Measurements from ENCODE around the gene RABGAP1.

Gene RABGAP1

DNA sequence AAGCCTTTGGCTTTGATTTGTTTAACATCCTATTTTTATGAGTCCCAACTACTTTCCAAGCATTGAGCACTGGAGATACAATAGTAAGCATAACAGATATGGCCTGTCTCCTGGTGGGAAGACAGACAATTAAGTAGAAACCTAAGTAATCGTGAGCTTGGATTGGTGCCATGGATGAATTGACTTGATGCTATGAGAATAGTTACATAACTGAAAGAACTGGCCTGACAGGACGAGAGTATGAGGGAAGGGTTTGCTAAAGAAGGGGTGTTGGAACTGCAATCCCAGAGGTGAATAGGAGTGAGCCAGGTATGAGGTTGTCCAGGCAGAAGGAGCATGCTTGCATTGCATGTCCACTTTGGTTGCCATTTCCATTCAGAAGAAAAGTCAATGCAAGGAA is 145.1 kb downstream of the RABGAP1 start:
- DNase-seq (ENCODE audit: low spot score), result no peak

GRCh38 chr9:123087359-123087888 is 146.6 kb downstream of the RABGAP1 start:
- no peak for DNase-seq (ENCODE audit: low spot score)

- DNase-seq (ENCODE audit: low spot score), result no peak
Measured at GRCh38 chr9:123089040-123089439, 148.2 kb downstream of the RABGAP1 start.

DNA sequence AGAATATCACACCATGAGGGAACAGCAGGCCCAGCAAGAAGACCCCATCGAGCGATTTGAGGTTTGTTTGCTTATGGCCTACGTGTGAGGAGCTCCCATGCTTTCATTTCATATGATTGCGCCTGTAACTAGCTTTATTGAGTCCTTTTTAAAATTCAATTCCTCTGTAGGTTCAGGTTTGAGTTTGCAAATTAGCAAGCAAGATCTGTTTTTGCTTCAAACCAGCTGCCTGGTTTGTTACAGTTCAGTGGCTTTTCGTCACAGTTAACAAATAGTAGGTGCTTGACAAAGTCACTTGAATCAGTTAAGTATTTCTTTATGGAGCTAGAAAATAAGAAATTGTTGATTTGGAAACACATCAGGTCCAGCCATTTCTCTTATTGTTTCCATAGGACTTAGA is 149.0 kb downstream of the RABGAP1 start:
- no peak for DNase-seq (ENCODE audit: low spot score)

GRCh38 chr9:123090198-123090896 is 149.5 kb downstream of the RABGAP1 start:
- no peak for DNase-seq (ENCODE audit: low spot score)

DNA sequence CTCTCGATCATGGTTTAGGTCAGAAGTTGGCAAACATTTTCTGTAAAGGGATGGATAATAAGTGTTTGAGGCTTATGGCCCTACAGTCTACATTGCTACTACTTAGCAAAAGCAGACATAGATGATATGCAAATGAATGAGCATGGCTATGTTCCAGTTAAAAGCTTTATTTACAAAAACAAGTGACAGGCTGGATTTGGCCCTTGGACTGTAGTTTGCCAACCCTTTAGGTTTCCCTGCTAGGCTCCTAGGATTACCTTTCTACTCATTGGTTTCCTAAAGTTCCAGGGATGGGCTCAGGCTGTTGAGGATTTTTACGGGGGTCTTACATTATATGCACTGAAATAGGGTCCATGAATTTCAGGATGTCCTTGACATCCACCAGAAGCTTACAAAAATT is 150.1 kb downstream of the RABGAP1 start:
- DNase-seq (ENCODE audit: low spot score), result no peak

DNA sequence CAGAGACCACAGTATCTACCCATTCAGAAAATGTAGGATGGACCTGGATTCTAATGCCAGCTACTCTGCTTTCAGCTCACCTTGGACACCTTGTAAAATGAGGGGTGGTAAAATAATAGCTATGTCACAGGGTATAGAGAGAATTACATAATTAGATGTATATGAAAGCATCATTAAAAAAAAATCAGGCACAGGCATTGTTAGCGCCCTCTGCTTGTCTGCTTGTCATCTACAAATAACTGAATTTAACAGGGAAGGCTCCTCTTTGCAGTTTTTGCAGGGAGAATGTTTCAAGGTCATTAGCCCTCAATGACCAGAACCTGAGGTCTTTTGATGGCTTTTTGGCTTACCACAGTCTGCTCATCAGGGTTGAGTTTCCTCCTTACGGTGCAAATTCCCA is 150.6 kb downstream of the RABGAP1 start:
- no peak for DNase-seq (ENCODE audit: low spot score)

DNA sequence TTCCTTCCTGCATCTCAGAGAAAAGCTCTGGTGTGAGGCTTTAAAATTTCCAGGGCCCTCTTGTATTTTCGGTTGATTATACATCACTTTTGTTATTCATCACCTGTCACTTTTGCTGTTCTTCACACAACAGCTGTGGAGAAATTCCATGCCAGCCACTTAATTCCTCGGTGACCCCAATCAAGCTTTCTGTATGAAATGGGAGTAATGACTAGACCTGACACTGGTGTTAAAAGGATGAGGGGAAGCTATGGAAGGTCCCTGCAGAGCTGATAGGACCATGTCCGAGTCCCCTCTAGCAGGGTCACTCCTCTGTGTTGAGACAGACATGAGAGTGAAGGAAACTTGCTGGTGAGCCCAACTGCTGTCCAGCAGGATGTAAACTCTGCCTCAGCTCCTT is 152.3 kb downstream of the RABGAP1 start:
- DNase-seq (ENCODE audit: low spot score), result no peak

DNA sequence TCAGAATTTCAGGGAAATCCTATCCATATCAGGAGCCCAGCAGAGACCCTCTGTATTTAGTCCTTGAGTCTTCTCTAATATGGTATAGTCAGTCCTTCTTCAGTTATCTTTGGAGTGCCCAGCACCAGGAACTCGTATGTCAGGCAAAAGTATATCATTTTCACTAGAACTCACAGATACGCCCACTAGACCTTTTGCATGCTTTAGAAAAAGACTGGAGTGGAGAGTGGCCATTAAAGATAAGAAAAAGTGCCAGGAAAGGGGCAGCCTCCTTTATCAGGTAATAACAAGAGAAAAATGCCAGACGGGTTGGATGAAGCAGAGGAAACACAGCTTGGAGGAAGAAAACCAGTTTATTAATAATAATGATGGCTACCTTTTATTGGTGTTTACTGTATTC is 156.2 kb downstream of the RABGAP1 start:
- no peak for DNase-seq (ENCODE audit: low spot score)

- DNase-seq (ENCODE audit: low spot score), result no peak
Measured at GRCh38 chr9:123097430-123098095, 156.7 kb downstream of the RABGAP1 start.

- no peak for DNase-seq (ENCODE audit: low spot score)
Measured at GRCh38 chr9:123098096-123098459, 157.3 kb downstream of the RABGAP1 start.

GRCh38 chr9:123099042-123099441 is 158.2 kb downstream of the RABGAP1 start:
- no peak for DNase-seq (ENCODE audit: low spot score)

GRCh38 chr9:123099548-123099947 is 158.7 kb downstream of the RABGAP1 start:
- no peak for DNase-seq (ENCODE audit: low spot score)

DNA sequence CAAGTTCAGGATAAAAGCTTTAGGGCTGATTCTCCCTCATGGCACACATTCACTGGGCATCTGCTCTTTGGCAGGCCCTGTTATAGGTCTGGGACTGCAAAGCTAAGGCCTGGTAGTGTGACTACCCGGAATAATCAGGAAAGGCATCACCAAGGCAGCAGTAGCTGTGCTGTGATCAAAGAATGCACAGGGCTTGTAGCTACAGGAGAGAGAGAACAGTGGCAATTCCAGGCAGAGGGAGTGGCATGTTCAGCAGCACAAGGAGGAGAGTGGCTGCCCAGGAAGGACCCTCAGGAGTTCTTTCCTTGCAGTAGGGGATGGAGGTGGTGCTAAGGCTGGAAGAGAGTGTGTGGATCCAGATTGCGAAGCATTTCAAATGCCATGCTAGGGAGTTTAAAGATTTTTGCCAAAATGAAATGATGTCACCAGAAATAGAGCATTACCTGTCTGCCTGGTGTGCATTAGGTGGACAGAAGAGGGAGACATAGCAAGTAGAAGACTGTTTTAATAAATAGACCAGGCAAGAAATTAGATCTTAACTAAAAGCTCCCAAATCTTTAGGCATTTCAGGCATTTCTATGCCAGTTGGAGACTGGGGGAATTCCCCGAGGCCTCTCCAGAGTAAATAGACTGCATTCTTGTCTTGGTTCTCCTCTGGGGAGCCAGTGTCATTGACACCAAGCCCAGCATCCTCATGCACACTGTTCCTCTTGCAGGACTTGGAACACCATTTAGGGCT is 161.7 kb downstream of the RABGAP1 start:
- no peak for DNase-seq (ENCODE audit: low spot score)

DNA sequence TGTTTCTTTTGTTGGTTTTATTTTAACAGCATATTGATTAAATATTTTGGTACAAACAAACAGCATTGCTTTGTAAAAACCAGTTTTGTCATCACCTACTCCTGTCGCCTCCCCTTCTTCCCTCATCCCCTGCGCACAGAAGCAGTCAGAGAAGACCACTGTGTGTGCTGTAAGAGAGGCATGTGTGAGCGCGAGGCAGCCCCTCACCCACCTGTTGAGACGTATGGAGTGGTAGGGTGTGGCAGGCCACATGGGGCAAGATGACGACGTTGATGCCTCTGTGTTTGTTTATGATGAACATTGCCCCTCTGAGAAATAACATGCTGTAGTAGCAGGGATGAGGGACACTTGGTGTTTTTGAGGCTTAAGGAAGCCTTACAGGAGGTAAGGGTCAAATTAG is 164.0 kb downstream of the RABGAP1 start:
- no peak for DNase-seq (ENCODE audit: low spot score)

DNA sequence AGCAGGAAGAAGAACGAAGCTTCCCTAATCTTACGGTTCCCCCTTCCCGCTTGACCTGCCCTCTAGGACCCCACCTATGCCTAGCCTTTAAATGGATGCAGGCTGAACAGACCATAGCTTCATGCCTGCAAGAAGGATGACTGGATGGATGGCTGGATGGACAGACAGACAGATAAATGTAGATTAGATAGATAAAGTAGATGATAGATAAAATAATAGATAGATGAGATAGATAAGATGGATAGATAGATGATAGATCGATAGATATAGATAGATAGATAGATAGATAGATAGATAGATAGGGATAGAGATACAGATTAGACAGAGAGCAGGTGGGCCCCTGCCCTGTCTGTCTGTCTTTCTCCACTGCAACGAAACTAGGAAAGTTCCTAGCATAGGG is 164.7 kb downstream of the RABGAP1 start:
- no peak for DNase-seq (ENCODE audit: low spot score)

DNA sequence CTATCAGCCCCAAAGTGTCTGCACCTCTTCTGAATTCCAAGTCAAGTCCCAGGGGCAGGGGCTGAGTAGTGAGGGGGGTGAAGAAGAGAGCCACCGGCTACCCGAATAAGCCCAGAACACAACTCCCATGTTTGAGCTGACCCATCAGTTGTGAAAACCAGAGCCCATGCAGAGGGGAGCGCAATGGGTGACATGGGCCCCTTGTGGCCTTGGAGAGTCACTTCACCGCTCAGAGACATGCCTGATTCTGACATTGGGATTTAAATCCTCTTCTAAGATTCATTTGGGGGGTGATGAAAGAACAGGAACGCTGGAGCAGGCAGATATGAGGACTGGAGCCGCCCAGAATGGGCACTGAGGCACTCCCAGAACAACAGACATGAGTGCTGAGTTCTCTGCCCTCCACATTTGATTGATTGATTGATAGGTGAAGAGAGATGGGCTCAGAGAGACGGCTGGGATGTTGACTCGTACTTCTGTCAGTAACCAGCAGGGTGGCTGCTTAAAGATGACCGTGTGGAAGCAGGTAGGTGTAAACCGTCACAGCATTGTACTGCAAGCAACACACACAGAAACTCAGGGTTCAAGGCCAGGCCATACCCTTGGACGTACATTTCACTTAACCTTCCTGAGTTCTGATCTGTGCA is 166.9 kb downstream of the RABGAP1 start:
- no peak for DNase-seq (ENCODE audit: low spot score)

GRCh38 chr9:123108976-123109375 is 168.2 kb downstream of the RABGAP1 start:
- no peak for DNase-seq (ENCODE audit: low spot score)

DNA sequence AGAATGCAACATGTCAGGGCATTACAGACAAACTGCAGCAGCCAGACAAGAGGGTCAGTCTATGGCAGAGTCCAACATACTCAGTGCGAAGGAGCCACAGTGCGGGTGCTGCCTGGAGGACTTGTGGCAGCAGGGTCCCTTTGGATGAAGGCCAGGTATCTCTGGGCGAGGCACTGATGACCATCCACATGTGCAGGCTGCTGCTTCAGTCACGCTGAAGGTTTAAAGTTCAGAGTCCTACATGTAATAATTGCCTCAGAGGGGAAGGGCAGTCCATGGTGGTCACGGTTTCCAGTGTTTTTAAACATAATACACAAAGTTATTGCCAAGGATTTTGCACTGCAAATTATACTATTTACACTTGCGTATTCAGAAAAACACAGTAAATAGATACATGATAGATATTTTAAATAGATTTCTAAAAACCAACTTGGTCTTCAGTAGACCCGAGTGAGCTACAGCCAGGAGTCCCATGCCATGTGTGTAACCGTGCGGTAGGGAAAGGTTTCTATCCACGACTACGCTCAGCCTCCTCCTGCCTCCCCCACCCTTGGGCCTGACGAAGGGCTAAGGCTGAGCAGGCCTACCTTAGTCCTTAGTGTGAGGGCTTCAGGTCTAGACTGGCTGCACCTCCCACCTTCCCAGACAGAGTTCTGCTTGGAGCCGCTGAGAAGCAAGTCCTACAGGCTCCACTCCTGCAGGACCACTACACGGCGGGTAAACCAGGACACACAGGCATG is 168.9 kb downstream of the RABGAP1 start:
- DNase-seq (ENCODE audit: low spot score), result no peak

- no peak for DNase-seq (ENCODE audit: low spot score)
Measured at GRCh38 chr9:123111427-123112014, 170.7 kb downstream of the RABGAP1 start.

All from globus pallidus (tissue), 1 donor.